ENCODE results near the gene TMEM101.

DNA sequence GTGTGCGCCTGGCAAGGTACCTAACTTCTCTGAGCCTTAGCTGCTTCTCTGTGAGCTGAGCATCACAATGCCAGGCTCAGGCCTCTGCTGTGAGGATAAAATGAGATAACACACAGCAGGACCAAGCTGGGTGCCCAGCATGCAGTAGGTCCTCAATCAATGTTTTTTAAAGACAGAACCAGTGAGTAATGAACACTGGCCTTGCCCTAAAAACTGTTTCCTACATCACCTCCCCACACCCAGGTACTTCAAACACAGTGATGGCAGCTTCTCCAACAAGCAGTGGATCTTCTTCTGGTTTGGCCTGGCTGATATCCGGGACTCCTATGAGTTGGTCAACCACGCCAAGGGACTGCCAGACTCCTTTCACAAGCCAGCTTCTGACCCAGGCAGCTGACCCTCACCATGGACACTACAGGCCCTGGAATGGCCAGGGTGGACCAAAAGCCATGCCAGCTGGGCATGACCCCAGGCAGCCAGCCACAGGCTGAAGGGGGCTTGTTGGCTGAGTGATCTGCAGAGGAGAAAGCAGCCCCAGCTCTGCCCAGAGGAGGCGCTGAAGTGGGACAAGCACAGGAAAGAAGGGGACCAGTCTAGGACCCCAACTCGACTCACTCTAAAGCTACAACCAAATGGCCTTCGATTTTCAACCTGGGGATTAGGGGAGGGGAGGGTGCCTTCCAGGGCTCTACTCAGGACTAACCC is 6.4 kb downstream of the TMEM101 start:
- TF ChIP-seq POLR2A (IDR thresholded peaks at IDR 0.05; ENCODE audit: low read depth, low read length) (no peak), POLR2AphosphoS5 (IDR thresholded peaks at IDR 0.05; ENCODE audit: low read depth, low read length) (no peak), TAF1 (IDR thresholded peaks at IDR 0.05; ENCODE audit: borderline replicate concordance, low read depth, low read length) (no peak)

Data from GM12892 (cell line).